HepG2 (cell line): ENCODE results near the gene POLN.

Experiments
- CBX1 ChIP-seq: IDR thresholded peaks from one replicate; pipeline ENCODE4 v1.6.1; 2016; ENCODE audit warnings: antibody characterized with exemption, low read depth
- DPF2 ChIP-seq: sonication (generic); formaldehyde crosslinking; IDR thresholded peaks from 2 replicates; pipeline ENCODE4 v1.4.0; 2020; ENCODE audit warnings: mild to moderate bottlenecking, low read depth, missing genetic modification reagents, borderline replicate concordance
- GATA4 ChIP-seq: sonication (generic); IDR thresholded peaks from 2 replicates; pipeline ENCODE4 v1.6.1; 2016; ENCODE audit warnings: antibody characterized with exemption, low read depth, borderline replicate concordance
- RAD21 ChIP-seq: fragments of 450-650 bp; formaldehyde crosslinking; IDR thresholded peaks from 2 replicates; pipeline ENCODE4 v1.5.0; 2020; ENCODE audit warnings: mild to moderate bottlenecking
- SRSF4 ChIP-seq: fragments of 200-400 bp; formaldehyde crosslinking; IDR thresholded peaks from one replicate; pipeline ENCODE4 v1.6.1; 2018; ENCODE audit warnings: mild to moderate bottlenecking, low read depth, low read length, moderate library complexity; ENCODE audit not compliant: poor library complexity, severe bottlenecking
- ZBTB43 ChIP-seq: sonication (generic); formaldehyde crosslinking; conservative IDR thresholded peaks from 2 replicates; pipeline ENCODE4 v1.4.0; 2020; ENCODE audit warnings: missing genetic modification reagents
- ZFYVE20 ChIP-seq: sonication (generic); formaldehyde crosslinking; IDR thresholded peaks from 2 replicates; pipeline ENCODE4 v1.8.0; 2023; ENCODE audit warnings: low read depth, mild to moderate bottlenecking, moderate library complexity, missing genetic modification reagents, borderline replicate concordance
- ZNF589 ChIP-seq: sonication (generic); formaldehyde crosslinking; conservative IDR thresholded peaks from 2 replicates; pipeline ENCODE4 v1.8.0; 2022; ENCODE audit warnings: mild to moderate bottlenecking, moderate library complexity, missing genetic modification reagents
- TF ChIP-seq, protein P1 (sequence below): sonication (generic); formaldehyde crosslinking; IDR thresholded peaks from 2 replicates; pipeline ENCODE4 v1.5.0; 2020; ENCODE audit warnings: mild to moderate bottlenecking, missing genetic modification reagents, moderate library complexity
- TF ChIP-seq, protein P2 (sequence below), 2 experiments: sonication (generic) in 1 of 2; formaldehyde crosslinking in 1 of 2; IDR thresholded peaks; 2 replicates each; pipeline versions ENCODE4 v1.5.1 to v1.6.1; 2011 to 2020; ENCODE audit warnings: borderline replicate concordance in 1 of 2, low read depth in 1 of 2, low read length in 1 of 2, mild to moderate bottlenecking in 1 of 2, missing genetic modification reagents in 1 of 2, moderate library complexity in 1 of 2

DNA sequence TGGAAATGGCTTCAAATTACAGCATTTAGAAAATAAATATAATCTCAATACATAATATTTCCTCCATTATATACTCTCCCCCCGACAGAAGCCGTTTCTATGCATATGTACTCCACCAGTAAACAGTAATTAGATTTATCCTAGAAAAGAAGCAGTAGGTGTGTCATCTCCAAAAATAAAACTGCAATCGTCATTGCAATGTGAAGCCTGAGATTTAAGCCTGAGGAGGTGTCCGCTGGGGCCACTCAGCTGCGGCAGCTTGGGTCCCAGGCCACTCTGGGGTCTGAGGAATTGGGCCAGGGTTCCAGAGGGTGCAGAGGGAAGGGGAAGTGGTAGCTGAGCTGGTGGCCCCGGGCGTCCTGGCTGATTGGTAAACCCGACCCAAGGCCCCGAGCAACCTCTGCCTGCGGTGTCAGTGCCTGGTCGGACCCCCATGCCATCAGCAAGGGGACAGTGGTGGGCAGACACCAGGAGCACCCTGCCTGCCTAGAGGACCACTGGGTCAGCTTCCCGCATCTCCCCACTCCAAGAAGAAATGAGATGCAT lies 27.8 kb upstream of the POLN start:
- TF ChIP-seq RAD21: no peak
- TF ChIP-seq, protein P1, sequence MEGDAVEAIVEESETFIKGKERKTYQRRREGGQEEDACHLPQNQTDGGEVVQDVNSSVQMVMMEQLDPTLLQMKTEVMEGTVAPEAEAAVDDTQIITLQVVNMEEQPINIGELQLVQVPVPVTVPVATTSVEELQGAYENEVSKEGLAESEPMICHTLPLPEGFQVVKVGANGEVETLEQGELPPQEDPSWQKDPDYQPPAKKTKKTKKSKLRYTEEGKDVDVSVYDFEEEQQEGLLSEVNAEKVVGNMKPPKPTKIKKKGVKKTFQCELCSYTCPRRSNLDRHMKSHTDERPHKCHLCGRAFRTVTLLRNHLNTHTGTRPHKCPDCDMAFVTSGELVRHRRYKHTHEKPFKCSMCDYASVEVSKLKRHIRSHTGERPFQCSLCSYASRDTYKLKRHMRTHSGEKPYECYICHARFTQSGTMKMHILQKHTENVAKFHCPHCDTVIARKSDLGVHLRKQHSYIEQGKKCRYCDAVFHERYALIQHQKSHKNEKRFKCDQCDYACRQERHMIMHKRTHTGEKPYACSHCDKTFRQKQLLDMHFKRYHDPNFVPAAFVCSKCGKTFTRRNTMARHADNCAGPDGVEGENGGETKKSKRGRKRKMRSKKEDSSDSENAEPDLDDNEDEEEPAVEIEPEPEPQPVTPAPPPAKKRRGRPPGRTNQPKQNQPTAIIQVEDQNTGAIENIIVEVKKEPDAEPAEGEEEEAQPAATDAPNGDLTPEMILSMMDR (CRISPR knock-in tag): no peak
- TF ChIP-seq SRSF4: no peak
- no peak for TF ChIP-seq ZFYVE20 (CRISPR knock-in tag)
- TF ChIP-seq, protein P2, sequence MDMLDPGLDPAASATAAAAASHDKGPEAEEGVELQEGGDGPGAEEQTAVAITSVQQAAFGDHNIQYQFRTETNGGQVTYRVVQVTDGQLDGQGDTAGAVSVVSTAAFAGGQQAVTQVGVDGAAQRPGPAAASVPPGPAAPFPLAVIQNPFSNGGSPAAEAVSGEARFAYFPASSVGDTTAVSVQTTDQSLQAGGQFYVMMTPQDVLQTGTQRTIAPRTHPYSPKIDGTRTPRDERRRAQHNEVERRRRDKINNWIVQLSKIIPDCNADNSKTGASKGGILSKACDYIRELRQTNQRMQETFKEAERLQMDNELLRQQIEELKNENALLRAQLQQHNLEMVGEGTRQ (IDR thresholded peaks at IDR 0.05; ENCODE audit: low read depth, low read length): no peak
- TF ChIP-seq, protein P2 (CRISPR knock-in tag; IDR thresholded peaks at IDR 0.05; ENCODE audit: borderline replicate concordance): no peak
- TF ChIP-seq DPF2 (CRISPR knock-in tag): no peak
- TF ChIP-seq ZBTB43 (CRISPR knock-in tag): no peak
- no peak for TF ChIP-seq GATA4
- no peak for TF ChIP-seq CBX1
- no peak for TF ChIP-seq ZNF589 (CRISPR knock-in tag)
